Heart left ventricle (tissue), 13 donors: Measurements from ENCODE around the gene TBC1D1.

ENCODE experiments used
- CTCF ChIP-seq, 12 donors: fragments of 200-600 bp; sonication (generic) in 4 of 12; IDR thresholded peaks; one replicate each; pipeline versions ENCODE4 v1.5.0 to v1.8.0; 2018 to 2022; ENCODE audit warnings: antibody characterized with exemption in 12 of 12, mild to moderate bottlenecking in 5 of 12
- POLR2A ChIP-seq, 2 donors: fragments of 450-650 bp; IDR thresholded peaks; one replicate each; pipeline ENCODE4 v1.6.1; 2017; ENCODE audit warnings: antibody characterized with exemption in 2 of 2, mild to moderate bottlenecking in 2 of 2, moderate library complexity in 2 of 2
- donor health status: ischemic (EF 13 %, LVEDD 7.1; RV severe dilation, severe dysfunction).
- donor health status: DM: no; HTN: yes; CAD: no.
- donor health status: DM: no; HTN: no; CAD: no.
- donor health status: ischemic (EF 25% LVEDD 6.9; RV normal size, moderate dysfunction).
- donor health status: ischemic (EF 25% LVEDD 5.7; RV mildly dilated, moderate dysfunction).
- donor health status: ischemic (EF 35%, LVEDD 5.7; RV mildly dilated, moderate dysfunction).
- donor health status: nonischemic (EF 11% LVEDD 7.7; RV severe dilation, severe dysfunction).
- donor health status: DM: yes; HTN: yes; CAD: no.
- donor health status: PGD.
- donor health status: ischemic (EF 29% LVEDD 5.4; RV normal size, mild dysfunction).
- donor health status: nonischemic (EF 23%, LVEDD 6.1; RV moderate dilation, normal function).

GRCh38 chr4:38076153-38076669, 185.3 kb downstream of the TBC1D1 start:
- no peak for TF ChIP-seq CTCF (IDR thresholded peaks at IDR 0.05)
- TF ChIP-seq POLR2A (IDR thresholded peaks at IDR 0.05): no peak
